Measurements from ENCODE around the gene PDYN.

The PDYN gene

GRCh38 chr20:1931830-1932229, 62.0 kb downstream of the PDYN start:
- DNase-seq = no peak

GRCh38 chr20:1930165-1930564, 63.7 kb downstream of the PDYN start:
- DNase-seq = no peak

- no peak for DNase-seq
Observed at GRCh38 chr20:1929460-1929859, 64.4 kb downstream of the PDYN start.

- DNase-seq = no peak
Observed at GRCh38 chr20:1928782-1929181, 65.1 kb downstream of the PDYN start.
